NCI-H1694 treated with DMSO at 0.1 percent for 48 hours (cell line): ENCODE data around the gene CYTH3.
"Not testable (repeated sequence)": the region's sequence is repeated elsewhere in the genome, so short reads cannot be mapped to it uniquely, and the experiment has no call there.

Experiments used
- DNase-seq: peaks from one replicate; lab custom pipeline; 2025; lab: John Stamatoyannopoulos, UW

The CYTH3 gene

GRCh38 chr7:6151527-6151926, 120.9 kb downstream of the CYTH3 start:
- DNase-seq = not testable (repeated sequence)

- DNase-seq = no peak
Observed at GRCh38 chr7:6149996-6150395, 122.4 kb downstream of the CYTH3 start.

GRCh38 chr7:6148724-6149360, 123.6 kb downstream of the CYTH3 start:
- no peak for DNase-seq

- DNase-seq = no peak
Observed at GRCh38 chr7:6147627-6148026, 124.8 kb downstream of the CYTH3 start.

- no peak for DNase-seq
Observed at GRCh38 chr7:6146666-6147065, 125.8 kb downstream of the CYTH3 start.

- DNase-seq = no peak
Observed at GRCh38 chr7:6143997-6144396, 128.4 kb downstream of the CYTH3 start.

- no peak for DNase-seq
Observed at GRCh38 chr7:6142871-6143380, 129.5 kb downstream of the CYTH3 start.

- DNase-seq = no peak
Observed at GRCh38 chr7:6139189-6139996, 133.0 kb downstream of the CYTH3 start.

- DNase-seq = no peak
Observed at GRCh38 chr7:6136475-6136874, 135.9 kb downstream of the CYTH3 start.

GRCh38 chr7:6133249-6133648, 139.2 kb downstream of the CYTH3 start:
- DNase-seq = no peak

- no peak for DNase-seq
Observed at GRCh38 chr7:6130007-6130587, 142.3 kb downstream of the CYTH3 start.

- no peak for DNase-seq
Observed at GRCh38 chr7:6128205-6128604, 144.2 kb downstream of the CYTH3 start.

GRCh38 chr7:6127110-6127490, 145.3 kb downstream of the CYTH3 start:
- DNase-seq = no peak

GRCh38 chr7:6123843-6124242, 148.6 kb downstream of the CYTH3 start:
- DNase-seq = no peak

- no peak for DNase-seq
Observed at GRCh38 chr7:6121141-6121540, 151.3 kb downstream of the CYTH3 start.

- no peak for DNase-seq
Observed at GRCh38 chr7:6117533-6117932, 154.9 kb downstream of the CYTH3 start.

GRCh38 chr7:6116211-6116610, 156.2 kb downstream of the CYTH3 start:
- no peak for DNase-seq
